Stimulated activated CD4-positive, alpha-beta T cell treated with anti-CD3 and anti-CD28 coated beads, TNF-alpha, amount 100 ng/mL, for 24 hours (primary cell): ENCODE results near the gene GJA10.
"Not testable (repeated sequence)": the region's sequence is repeated elsewhere in the genome, so short reads cannot be mapped to it uniquely, and the experiment has no call there.

ENCODE experiments used
- DNase-seq, 3 experiments: peaks; one replicate each; pipeline ENCODE4 v3.0.0-alpha.2; 2020; ENCODE audit warnings: low read depth in 3 of 3

GJA10 gene

GRCh38 chr6:89894169-89894568 lies at the start of gene GJA10:
Gene GJA10, plus strand, starts transcription at chr6:89894469. Its CDS starts 0 bp downstream, at chr6:89894469.
- no peak for DNase-seq

- DNase-seq: not testable (repeated sequence)
These were observed 46.8 kb upstream of the GJA10 start for GRCh38 chr6:89847513-89847912.

DNA sequence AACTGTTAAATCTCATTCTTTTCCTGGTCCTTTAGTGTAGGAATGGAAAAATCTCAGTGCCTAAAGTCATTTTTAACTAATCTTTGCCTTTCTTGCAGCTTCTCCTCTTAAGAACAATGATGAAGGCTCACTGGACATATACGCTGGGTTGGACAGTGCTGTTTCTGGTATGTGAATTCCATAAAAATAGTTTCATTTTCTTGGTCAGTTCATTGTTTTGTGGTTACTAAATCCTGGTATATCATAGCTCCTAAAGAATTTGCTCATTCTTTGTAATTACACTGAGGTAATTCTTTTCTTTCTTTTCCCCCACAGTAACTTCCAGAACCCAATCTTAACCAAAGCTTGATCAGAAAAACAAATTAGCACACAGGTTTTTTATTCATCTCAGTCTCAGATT lies 41.2 kb upstream of the GJA10 start:
- DNase-seq: no peak

DNA sequence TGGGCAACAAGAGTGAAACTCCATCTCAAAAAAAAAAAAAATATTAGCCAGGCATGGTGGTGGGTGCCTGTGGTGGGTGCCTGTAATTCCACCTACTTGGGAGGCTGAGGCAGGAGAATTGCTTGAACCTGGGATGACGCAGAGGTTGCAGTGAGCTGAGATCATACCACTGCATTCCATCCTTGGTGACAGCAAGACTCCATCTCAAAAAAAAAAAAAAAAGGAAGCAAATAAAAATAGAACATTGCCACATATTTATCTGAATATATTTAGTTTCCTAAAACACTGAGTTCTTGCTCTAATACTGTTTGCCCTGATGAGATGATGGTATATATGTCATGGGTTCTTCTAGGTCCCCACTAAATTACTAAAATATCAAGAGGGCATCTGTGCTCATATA lies 36.2 kb upstream of the GJA10 start:
- DNase-seq: no peak

- no peak for DNase-seq
These were observed 34.5 kb upstream of the GJA10 start for GRCh38 chr6:89859744-89860143.

DNA sequence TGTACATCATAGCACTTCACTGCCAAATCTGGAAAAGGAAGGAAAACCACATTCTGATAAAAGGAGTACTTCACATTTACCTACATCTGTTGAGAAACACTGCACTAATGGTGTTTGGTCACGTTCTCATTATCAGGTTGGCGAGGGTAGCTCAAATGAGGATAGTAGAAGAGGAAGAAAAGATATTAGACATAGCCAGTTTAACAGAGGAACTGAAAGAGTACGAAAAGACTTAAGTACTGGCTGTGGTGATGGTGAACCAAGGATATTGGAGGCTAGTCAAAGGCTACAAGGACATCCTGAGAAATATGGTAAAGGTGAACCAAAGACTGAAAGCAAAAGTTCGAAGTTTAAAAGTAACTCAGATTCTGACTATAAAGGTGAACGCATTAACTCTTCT lies 32.0 kb upstream of the GJA10 start:
- DNase-seq: no peak

DNA sequence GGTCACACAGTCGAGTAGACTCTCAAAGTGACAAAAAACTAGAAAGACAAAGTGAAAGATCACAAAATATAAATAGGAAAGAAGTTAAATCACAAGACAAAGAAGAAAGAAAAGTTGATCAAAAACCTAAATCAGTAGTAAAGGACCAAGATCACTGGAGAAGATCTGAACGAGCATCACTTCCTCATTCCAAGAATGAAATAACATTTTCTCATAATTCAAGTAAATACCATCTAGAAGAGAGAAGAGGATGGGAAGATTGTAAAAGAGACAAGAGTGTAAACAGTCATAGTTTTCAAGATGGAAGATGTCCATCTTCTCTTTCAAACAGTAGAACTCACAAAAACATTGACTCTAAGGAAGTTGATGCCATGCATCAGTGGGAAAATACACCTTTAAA lies 31.6 kb upstream of the GJA10 start:
- no peak for DNase-seq

DNA sequence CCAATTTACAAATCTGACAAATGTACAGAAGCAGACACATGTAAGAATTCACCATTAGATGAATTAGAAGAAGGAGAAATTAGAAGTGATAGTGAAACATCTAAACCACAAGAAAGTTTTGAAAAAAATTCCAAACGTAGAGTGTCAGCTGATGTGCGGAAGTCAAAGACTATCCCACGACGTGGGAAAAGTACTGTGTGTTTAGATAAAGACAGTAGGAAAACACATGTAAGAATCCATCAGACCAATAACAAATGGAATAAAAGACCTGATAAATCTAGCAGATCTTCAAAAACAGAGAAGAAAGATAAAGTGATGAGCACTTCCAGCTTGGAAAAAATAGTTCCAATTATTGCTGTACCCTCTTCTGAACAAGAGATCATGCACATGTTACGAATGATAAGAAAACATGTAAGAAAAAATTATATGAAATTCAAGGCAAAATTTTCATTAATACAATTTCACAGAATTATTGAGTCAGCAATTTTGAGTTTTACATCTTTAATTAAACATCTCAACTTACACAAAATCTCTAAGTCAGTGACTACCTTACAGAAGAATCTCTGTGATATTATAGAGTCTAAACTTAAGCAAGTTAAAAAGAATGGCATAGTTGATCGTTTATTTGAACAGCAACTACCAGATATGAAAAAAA lies 28.1 kb upstream of the GJA10 start:
- DNase-seq: no peak

DNA sequence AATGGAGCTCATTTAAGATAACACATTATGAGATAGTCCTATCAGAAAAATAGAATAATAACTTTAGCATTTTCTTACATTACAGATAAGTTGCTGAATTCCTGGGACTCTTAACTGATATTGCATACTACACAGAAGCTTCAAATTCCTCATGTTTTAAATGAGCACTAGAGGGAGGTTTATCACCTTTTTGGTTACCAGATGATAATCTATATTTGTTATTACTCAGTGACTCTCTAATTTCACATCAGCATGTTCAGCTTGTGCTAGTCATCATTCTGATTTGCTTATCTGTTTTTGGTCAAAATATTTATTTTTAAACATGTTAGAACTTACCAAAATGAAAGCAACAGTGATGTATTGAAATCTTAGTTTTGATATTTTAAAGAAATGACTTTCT lies 20.5 kb upstream of the GJA10 start:
- no peak for DNase-seq

DNA sequence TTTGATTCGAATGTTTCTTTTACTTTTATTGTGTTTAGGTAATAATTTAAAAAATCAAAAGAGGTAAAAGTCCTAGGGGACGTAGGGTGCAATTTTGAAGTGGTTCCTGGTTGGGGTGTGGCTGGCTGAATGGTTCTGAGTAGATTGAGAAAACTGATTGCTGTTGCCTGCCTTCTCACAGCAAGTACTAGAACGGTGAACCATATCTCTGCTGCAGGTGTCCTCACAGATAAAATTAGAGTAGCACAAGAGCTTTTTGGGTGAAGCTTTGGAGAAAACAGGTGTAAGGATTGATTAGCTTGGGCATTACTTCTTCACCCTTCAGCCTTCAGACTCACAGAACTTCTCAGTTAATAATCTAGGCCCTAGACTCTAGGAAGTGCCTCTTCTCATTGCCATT lies 19.8 kb upstream of the GJA10 start:
- DNase-seq: no peak

DNA sequence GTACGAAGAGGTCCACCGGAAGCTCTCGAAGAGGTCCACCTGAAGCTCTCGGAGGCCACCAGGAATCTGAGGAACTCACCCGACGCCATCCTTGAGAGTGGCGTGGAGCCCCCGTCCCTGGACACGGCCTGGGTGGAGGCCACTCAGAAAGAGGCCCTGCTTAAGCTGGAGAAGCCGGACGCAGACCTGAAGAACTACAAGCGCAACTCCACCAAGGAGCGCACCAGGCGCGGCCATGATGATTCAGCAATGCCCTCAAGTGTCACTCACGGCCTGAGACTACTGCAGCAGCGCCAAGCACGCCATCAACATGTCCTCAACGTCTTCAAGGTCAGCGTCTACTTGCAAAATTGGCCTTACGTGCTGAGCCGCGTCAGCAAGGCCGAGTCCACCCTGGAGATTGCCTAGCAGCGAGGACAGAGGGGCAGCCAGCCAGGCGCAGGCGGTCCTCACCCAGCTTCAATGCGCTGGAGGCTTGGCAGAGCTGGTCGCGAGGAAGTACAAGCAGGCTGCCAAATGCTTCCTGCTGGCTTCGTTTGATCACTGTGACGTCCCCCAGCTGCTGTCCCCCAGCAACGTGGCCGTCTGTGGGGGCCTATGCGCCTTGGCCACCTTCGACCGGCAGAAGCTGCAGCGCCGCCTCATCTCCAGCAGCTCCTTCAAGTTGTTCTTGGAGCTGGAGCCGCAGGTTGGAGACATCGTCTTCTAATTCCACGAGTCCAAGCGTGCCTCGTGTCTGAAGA lies 7.7 kb upstream of the GJA10 start:
- DNase-seq: no peak

GRCh38 chr6:89887452-89888137 lies 6.7 kb upstream of the GJA10 start:
- DNase-seq: no peak

DNA sequence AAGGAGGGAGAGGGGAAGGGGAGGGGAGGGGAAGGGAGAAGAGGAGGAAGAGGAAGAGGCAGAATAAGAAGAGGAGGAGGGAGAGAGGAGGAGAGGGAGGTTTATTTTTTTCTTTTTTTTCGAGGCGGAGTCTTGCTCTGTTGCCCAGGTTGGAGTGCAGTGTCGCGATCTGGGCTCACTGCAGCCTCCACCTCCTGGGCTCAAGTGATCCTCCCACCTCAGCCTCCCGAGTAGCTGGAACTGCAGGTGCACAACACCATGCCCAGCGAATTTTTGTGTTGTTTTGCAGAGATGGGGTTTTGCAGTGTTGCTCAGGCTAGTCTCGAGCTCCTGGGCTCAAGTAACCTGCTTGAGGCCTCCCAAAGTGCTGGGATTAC lies 6.1 kb upstream of the GJA10 start:
- no peak for DNase-seq

GRCh38 chr6:89888871-89889270 lies 5.4 kb upstream of the GJA10 start:
- no peak for DNase-seq

GRCh38 chr6:89890845-89891528 lies 3.3 kb upstream of the GJA10 start:
- DNase-seq: not testable (repeated sequence)

DNA sequence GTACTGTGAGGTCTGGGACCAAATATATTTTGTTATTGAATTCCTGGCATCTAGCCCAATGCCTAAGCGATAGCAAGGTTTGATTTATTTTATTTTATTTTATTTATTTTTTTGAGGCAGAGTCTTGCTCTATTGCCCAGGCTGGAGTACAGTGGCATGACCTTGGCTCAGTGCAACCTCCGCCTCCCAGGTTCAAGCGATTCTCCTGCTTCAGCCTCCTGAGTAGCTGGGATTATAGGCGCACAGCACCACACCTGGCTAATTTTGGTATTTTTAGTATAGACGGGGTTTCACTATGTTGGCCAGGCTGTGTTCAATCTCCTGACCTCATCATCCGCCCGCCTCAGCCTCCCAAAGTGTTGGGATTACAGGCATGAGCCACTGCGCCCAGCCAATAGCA lies 1.7 kb upstream of the GJA10 start:
- DNase-seq: not testable (repeated sequence)

GRCh38 chr6:89895276-89895874 lies 1.1 kb downstream of the GJA10 start:
- DNase-seq: no peak

- DNase-seq: not testable (repeated sequence)
These were observed 16.0 kb downstream of the GJA10 start for GRCh38 chr6:89910001-89910901.

DNA sequence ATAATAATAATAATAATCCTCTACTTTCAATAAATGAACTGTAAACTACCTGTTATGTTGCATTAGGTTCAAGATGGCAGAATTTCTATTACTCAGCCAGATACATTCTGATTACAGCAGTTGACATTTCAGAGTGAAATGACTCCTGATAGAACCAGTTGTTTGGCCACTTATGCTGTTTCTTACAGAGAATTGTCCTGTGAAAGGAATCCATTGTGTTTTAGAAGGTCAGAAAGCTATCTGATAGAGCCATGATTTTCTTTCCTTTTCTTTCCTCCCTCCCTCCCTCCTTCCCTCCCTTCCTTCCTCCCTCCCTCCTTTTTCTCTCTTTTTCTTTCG lies 16.6 kb downstream of the GJA10 start:
- no peak for DNase-seq

DNA sequence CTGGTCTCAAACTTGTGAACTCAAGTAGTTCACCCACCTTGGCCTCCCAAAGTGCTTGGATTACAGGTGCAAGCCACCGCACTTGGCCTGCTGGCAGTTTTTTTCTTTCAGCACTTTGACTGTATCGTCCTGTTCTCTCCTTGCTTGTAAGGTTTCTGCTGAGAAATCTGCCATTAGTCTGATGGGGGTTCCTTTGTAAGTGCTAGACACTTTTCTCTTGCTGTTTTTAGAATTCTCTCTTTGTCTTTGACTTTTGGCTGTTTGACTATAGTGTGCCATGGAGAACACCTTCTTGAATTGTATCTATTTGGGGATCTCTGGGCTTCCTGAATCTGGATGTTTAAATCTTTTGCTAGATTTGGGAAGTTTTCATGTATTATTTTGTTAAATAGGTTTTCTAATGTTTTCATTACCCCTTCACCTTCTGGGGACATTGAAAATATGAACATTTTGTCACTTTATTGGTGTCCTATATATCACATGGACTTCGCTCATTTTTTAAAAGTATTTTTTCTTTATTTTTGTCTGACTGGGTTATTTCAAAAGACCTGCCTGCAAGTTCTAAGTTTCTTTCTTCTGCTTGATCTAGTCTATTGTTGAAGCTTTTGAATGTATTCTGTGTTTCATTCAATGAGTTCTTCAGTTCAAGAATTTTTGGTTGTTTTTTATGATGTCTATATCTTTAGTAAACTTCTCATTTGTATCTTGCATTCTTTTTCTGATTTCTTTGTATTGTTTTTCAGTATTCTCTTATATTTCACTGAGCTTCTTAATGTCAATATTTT lies 22.1 kb downstream of the GJA10 start:
- no peak for DNase-seq
